NCI-H82 treated with DMSO at 0.1 percent for 48 hours (cell line): ENCODE measurements around the gene PNPLA2.

ENCODE experiments used
- DNase-seq: peaks from one replicate; lab custom pipeline; 2025; ENCODE audit not compliant: unreplicated experiment; lab: John Stamatoyannopoulos, UW

PNPLA2 gene

GRCh38 chr11:858053-858761 is 39.5 kb downstream of the PNPLA2 start:
- DNase-seq: no peak

GRCh38 chr11:858762-859339 is 40.1 kb downstream of the PNPLA2 start:
- no peak for DNase-seq

- peak; percentile 24 for DNase-seq
Observed at GRCh38 chr11:859394-860131, 40.8 kb downstream of the PNPLA2 start.

- no peak for DNase-seq
Observed at GRCh38 chr11:860234-861104, 41.8 kb downstream of the PNPLA2 start.

GRCh38 chr11:861105-861479 is 42.4 kb downstream of the PNPLA2 start:
- no peak for DNase-seq

GRCh38 chr11:862081-862661 is 43.5 kb downstream of the PNPLA2 start:
- peak; percentile 27 for DNase-seq

- DNase-seq: no peak
Observed at GRCh38 chr11:862696-863022, 43.9 kb downstream of the PNPLA2 start.

GRCh38 chr11:863023-863909 is 44.6 kb downstream of the PNPLA2 start:
- no peak for DNase-seq

- no peak for DNase-seq
Observed at GRCh38 chr11:863910-864827, 45.5 kb downstream of the PNPLA2 start.

GRCh38 chr11:864898-865297 is 46.2 kb downstream of the PNPLA2 start:
- DNase-seq: no peak

GRCh38 chr11:865462-866430 is 47.0 kb downstream of the PNPLA2 start:
- no peak for DNase-seq

- no peak for DNase-seq
Observed at GRCh38 chr11:866481-866880, 47.8 kb downstream of the PNPLA2 start.

- no peak for DNase-seq
Observed at GRCh38 chr11:867856-868358, 49.2 kb downstream of the PNPLA2 start.

- no peak for DNase-seq
Observed at GRCh38 chr11:868394-868793, 49.7 kb downstream of the PNPLA2 start.

GRCh38 chr11:868802-869201 is 50.1 kb downstream of the PNPLA2 start:
- no peak for DNase-seq

GRCh38 chr11:869399-870126 is 50.8 kb downstream of the PNPLA2 start:
- no peak for DNase-seq

GRCh38 chr11:870127-870413 is 51.4 kb downstream of the PNPLA2 start:
- DNase-seq: no peak
